SK-N-SH treated with all-trans-retinoic acid at 6 μM for 48 hours (cell line): Measurements from ENCODE around the gene GTF3C2.

Experiments
- ATAC-seq: fragments of 200-7000 bp; cut with Tn5 transposase; 3 replicates; pipeline ENCODE4 v1.9.1; 2020; ENCODE audit warnings: mild to moderate bottlenecking, moderate library complexity
- ARNTL ChIP-seq: fragments of 450-650 bp; formaldehyde crosslinking; IDR thresholded peaks from 2 replicates; pipeline ENCODE4 v1.5.0; 2020; ENCODE audit warnings: low read depth, mild to moderate bottlenecking, moderate library complexity, borderline replicate concordance
- BACH2 ChIP-seq: fragments of 250-450 bp; sonication (Bioruptor Pico); IDR thresholded peaks from 2 replicates; pipeline ENCODE4 v1.9.0; 2021; ENCODE audit warnings: mild to moderate bottlenecking, borderline replicate concordance
- CSDC2 ChIP-seq: fragments of 250-450 bp; sonication (Bioruptor Pico); IDR thresholded peaks from 2 replicates; pipeline ENCODE4 v1.5.0; 2020; ENCODE audit warnings: mild to moderate bottlenecking, moderate library complexity
- ESRRG ChIP-seq: fragments of 250-450 bp; sonication (Bioruptor Pico); IDR thresholded peaks from 2 replicates; pipeline ENCODE4 v1.6.1; 2021; ENCODE audit warnings: mild to moderate bottlenecking
- GLIS3 ChIP-seq: fragments of 250-450 bp; sonication (Bioruptor Pico); IDR thresholded peaks from 2 replicates; pipeline ENCODE4 v1.5.0; 2020; ENCODE audit warnings: mild to moderate bottlenecking, moderate library complexity
- OSR1 ChIP-seq: fragments of 250-450 bp; sonication (Bioruptor Pico); IDR thresholded peaks from 2 replicates; pipeline ENCODE4 v1.8.0; 2022; ENCODE audit warnings: moderate library complexity, mild to moderate bottlenecking, inconsistent platforms
- PPARA ChIP-seq: fragments of 250-450 bp; sonication (Bioruptor Pico); IDR thresholded peaks from 2 replicates; pipeline ENCODE4 v1.5.0; 2020; ENCODE audit warnings: mild to moderate bottlenecking, borderline replicate concordance
- RARB ChIP-seq: fragments of 250-450 bp; sonication (Bioruptor Pico); IDR thresholded peaks from 2 replicates; pipeline ENCODE4 v1.8.0; 2021; ENCODE audit warnings: mild to moderate bottlenecking, moderate library complexity
- SNAI2 ChIP-seq: fragments of 250-450 bp; sonication (Bioruptor Pico); IDR thresholded peaks from 2 replicates; pipeline ENCODE4 v1.5.0; 2020; ENCODE audit warnings: mild to moderate bottlenecking, moderate library complexity
- TCF4 ChIP-seq: fragments of 250-450 bp; sonication (Bioruptor Pico); IDR thresholded peaks from 2 replicates; pipeline ENCODE4 v1.8.0; 2021; ENCODE audit warnings: mild to moderate bottlenecking, moderate library complexity, borderline replicate concordance
- TOX ChIP-seq: fragments of 250-450 bp; sonication (Bioruptor Pico); IDR thresholded peaks from 2 replicates; pipeline ENCODE4 v1.8.0; 2021; ENCODE audit warnings: mild to moderate bottlenecking, moderate library complexity, borderline replicate concordance
- ZC3H10 ChIP-seq: fragments of 250-450 bp; sonication (Bioruptor Pico); IDR thresholded peaks from 2 replicates; pipeline ENCODE4 v1.5.1; 2021; ENCODE audit warnings: mild to moderate bottlenecking, moderate library complexity
- ZFP3 ChIP-seq: fragments of 250-450 bp; sonication (Bioruptor Pico); IDR thresholded peaks from 2 replicates; pipeline ENCODE4 v1.5.0; 2020; ENCODE audit warnings: mild to moderate bottlenecking, moderate library complexity
- ZFP30 ChIP-seq: fragments of 450-650 bp; formaldehyde crosslinking; IDR thresholded peaks from 2 replicates; pipeline ENCODE4 v1.5.0; 2022; ENCODE audit warnings: mild to moderate bottlenecking, moderate library complexity
- ZNF565 ChIP-seq: fragments of 450-650 bp; formaldehyde crosslinking; conservative IDR thresholded peaks from 2 replicates; pipeline ENCODE4 v1.5.0; 2020; ENCODE audit warnings: low read depth, mild to moderate bottlenecking, moderate library complexity
- ZNF70 ChIP-seq: fragments of 450-650 bp; formaldehyde crosslinking; IDR thresholded peaks from 2 replicates; pipeline ENCODE4 v1.5.0; 2020; ENCODE audit warnings: mild to moderate bottlenecking, moderate library complexity
- ZNF8 ChIP-seq: fragments of 450-650 bp; formaldehyde crosslinking; IDR thresholded peaks from 2 replicates; pipeline ENCODE4 v1.5.0; 2020; ENCODE audit warnings: mild to moderate bottlenecking, moderate library complexity
- TF ChIP-seq, protein P1 (sequence below): fragments of 250-450 bp; sonication (Bioruptor Pico); IDR thresholded peaks from 2 replicates; pipeline ENCODE4 v1.5.0; 2020; ENCODE audit warnings: mild to moderate bottlenecking, moderate library complexity
- TF ChIP-seq, protein P2 (sequence below): fragments of 250-450 bp; sonication (Bioruptor Pico); IDR thresholded peaks from 2 replicates; pipeline ENCODE4 v1.5.1; 2021; ENCODE audit warnings: mild to moderate bottlenecking, moderate library complexity
- TF ChIP-seq, protein P3 (sequence below): fragments of 250-450 bp; sonication (Bioruptor Pico); IDR thresholded peaks from 2 replicates; pipeline ENCODE4 v1.5.1; 2020; ENCODE audit warnings: low read depth, mild to moderate bottlenecking, moderate library complexity
- TF ChIP-seq, protein P4 (sequence below): fragments of 250-450 bp; sonication (Bioruptor Pico); IDR thresholded peaks from 2 replicates; pipeline ENCODE4 v1.8.0; 2020; ENCODE audit warnings: mild to moderate bottlenecking, moderate library complexity, borderline replicate concordance
- TF ChIP-seq, protein P5 (sequence below): fragments of 250-450 bp; sonication (Bioruptor Pico); IDR thresholded peaks from 2 replicates; pipeline ENCODE4 v1.8.0; 2021; ENCODE audit warnings: low read depth, mild to moderate bottlenecking, moderate library complexity, borderline replicate concordance

The GTF3C2 gene

DNA sequence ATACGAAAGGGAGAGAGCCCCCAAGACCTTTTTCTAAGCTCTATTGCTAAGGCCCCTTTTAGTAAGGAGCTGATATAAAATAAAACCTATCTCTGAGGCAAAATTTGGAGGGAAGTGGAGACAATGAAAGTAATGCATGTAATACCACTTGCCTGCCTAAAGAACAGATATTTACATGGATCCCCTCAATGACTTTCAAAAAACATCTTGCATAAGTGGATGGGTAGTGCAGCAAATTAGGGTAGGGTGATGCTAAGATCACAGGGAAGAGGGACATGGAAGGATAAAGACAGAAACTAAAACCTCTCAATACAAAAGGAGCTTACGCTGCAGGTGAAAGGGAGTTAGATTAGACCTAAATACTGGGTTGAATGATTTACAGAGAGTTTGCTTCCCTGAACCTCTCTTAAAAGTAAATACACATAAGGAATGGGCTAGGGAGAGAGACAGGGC is 22.8 kb upstream of the GTF3C2 start:
- ATAC-seq = no peak; the same call in 2 of the 3 replicates
- no peak for TF ChIP-seq CSDC2
- TF ChIP-seq ZNF70 = no peak
- no peak for TF ChIP-seq ZC3H10 (CRISPR knock-in tag)
- TF ChIP-seq, protein P1, sequence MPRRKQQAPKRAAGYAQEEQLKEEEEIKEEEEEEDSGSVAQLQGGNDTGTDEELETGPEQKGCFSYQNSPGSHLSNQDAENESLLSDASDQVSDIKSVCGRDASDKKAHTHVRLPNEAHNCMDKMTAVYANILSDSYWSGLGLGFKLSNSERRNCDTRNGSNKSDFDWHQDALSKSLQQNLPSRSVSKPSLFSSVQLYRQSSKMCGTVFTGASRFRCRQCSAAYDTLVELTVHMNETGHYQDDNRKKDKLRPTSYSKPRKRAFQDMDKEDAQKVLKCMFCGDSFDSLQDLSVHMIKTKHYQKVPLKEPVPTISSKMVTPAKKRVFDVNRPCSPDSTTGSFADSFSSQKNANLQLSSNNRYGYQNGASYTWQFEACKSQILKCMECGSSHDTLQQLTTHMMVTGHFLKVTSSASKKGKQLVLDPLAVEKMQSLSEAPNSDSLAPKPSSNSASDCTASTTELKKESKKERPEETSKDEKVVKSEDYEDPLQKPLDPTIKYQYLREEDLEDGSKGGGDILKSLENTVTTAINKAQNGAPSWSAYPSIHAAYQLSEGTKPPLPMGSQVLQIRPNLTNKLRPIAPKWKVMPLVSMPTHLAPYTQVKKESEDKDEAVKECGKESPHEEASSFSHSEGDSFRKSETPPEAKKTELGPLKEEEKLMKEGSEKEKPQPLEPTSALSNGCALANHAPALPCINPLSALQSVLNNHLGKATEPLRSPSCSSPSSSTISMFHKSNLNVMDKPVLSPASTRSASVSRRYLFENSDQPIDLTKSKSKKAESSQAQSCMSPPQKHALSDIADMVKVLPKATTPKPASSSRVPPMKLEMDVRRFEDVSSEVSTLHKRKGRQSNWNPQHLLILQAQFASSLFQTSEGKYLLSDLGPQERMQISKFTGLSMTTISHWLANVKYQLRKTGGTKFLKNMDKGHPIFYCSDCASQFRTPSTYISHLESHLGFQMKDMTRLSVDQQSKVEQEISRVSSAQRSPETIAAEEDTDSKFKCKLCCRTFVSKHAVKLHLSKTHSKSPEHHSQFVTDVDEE (CRISPR knock-in tag) = no peak
- no peak for TF ChIP-seq BACH2
- no peak for TF ChIP-seq OSR1 (CRISPR knock-in tag)
- no peak for TF ChIP-seq ZNF565 (CRISPR knock-in tag)
- TF ChIP-seq, protein P2, sequence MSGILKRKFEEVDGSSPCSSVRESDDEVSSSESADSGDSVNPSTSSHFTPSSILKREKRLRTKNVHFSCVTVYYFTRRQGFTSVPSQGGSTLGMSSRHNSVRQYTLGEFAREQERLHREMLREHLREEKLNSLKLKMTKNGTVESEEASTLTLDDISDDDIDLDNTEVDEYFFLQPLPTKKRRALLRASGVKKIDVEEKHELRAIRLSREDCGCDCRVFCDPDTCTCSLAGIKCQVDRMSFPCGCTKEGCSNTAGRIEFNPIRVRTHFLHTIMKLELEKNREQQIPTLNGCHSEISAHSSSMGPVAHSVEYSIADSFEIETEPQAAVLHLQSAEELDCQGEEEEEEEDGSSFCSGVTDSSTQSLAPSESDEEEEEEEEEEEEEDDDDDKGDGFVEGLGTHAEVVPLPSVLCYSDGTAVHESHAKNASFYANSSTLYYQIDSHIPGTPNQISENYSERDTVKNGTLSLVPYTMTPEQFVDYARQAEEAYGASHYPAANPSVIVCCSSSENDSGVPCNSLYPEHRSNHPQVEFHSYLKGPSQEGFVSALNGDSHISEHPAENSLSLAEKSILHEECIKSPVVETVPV (CRISPR knock-in tag) = no peak
- no peak for TF ChIP-seq TCF4 (CRISPR knock-in tag)
- TF ChIP-seq TOX (CRISPR knock-in tag) = no peak
- no peak for TF ChIP-seq ZFP30 (CRISPR knock-in tag)
- TF ChIP-seq, protein P3, sequence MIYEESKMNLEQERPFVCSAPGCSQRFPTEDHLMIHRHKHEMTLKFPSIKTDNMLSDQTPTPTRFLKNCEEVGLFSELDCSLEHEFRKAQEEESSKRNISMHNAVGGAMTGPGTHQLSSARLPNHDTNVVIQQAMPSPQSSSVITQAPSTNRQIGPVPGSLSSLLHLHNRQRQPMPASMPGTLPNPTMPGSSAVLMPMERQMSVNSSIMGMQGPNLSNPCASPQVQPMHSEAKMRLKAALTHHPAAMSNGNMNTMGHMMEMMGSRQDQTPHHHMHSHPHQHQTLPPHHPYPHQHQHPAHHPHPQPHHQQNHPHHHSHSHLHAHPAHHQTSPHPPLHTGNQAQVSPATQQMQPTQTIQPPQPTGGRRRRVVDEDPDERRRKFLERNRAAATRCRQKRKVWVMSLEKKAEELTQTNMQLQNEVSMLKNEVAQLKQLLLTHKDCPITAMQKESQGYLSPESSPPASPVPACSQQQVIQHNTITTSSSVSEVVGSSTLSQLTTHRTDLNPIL (CRISPR knock-in tag) = no peak
- no peak for TF ChIP-seq ESRRG (CRISPR knock-in tag)
- TF ChIP-seq PPARA (CRISPR knock-in tag) = no peak
- TF ChIP-seq RARB (CRISPR knock-in tag) = no peak
- no peak for TF ChIP-seq ZNF8 (CRISPR knock-in tag)
- TF ChIP-seq, protein P4, sequence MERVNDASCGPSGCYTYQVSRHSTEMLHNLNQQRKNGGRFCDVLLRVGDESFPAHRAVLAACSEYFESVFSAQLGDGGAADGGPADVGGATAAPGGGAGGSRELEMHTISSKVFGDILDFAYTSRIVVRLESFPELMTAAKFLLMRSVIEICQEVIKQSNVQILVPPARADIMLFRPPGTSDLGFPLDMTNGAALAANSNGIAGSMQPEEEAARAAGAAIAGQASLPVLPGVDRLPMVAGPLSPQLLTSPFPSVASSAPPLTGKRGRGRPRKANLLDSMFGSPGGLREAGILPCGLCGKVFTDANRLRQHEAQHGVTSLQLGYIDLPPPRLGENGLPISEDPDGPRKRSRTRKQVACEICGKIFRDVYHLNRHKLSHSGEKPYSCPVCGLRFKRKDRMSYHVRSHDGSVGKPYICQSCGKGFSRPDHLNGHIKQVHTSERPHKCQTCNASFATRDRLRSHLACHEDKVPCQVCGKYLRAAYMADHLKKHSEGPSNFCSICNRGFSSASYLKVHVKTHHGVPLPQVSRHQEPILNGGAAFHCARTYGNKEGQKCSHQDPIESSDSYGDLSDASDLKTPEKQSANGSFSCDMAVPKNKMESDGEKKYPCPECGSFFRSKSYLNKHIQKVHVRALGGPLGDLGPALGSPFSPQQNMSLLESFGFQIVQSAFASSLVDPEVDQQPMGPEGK (CRISPR knock-in tag) = no peak
- TF ChIP-seq, all 23 proteins: peak for 0

DNA sequence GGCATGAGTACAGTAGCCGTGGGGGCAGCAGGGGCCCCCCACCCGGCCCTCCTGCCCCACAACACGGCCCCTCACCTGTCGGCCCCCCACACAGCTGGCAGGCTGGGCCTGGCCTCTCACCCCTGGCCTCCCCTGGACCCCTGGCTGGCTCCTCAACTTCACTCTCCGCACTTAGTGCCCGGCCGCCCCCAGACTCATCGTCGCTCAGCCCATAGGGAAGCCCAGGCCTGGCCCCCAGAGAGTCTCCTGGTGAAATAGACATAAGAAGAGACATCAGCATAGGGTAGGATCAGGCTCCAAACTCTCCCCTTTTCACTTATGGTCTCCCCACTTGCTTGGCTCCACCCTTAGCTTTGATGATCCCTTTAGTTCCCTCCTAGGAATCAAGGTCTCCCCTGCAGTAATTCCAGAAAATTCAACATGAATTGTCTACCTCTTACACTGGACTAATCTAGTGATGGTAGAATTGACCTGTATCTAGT is 22.3 kb upstream of the GTF3C2 start:
- TF ChIP-seq ZFP3 (CRISPR knock-in tag) (no peak), ZC3H10 (CRISPR knock-in tag) (no peak), TCF4 (CRISPR knock-in tag) (no peak), OSR1 (CRISPR knock-in tag) (no peak), GLIS3 (CRISPR knock-in tag) (no peak), ZNF8 (CRISPR knock-in tag) (no peak), SNAI2 (no peak), ARNTL (CRISPR knock-in tag) (no peak), BACH2 (no peak), TOX (CRISPR knock-in tag) (no peak), ZFP30 (CRISPR knock-in tag) (no peak), ZNF70 (no peak), CSDC2 (no peak)
- TF ChIP-seq, protein P2 (CRISPR knock-in tag) = no peak
- TF ChIP-seq, protein P4 (CRISPR knock-in tag) = no peak
- TF ChIP-seq, protein P3 (CRISPR knock-in tag) = no peak
- TF ChIP-seq, protein P5, sequence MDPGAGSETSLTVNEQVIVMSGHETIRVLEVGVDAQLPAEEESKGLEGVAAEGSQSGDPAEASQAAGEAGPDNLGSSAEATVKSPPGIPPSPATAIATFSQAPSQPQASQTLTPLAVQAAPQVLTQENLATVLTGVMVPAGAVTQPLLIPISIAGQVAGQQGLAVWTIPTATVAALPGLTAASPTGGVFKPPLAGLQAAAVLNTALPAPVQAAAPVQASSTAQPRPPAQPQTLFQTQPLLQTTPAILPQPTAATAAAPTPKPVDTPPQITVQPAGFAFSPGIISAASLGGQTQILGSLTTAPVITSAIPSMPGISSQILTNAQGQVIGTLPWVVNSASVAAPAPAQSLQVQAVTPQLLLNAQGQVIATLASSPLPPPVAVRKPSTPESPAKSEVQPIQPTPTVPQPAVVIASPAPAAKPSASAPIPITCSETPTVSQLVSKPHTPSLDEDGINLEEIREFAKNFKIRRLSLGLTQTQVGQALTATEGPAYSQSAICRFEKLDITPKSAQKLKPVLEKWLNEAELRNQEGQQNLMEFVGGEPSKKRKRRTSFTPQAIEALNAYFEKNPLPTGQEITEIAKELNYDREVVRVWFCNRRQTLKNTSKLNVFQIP (CRISPR knock-in tag) = no peak

More for the DNA sequence above, 22.3 kb upstream of the GTF3C2 start:
- ATAC-seq = no peak
